Peyer's patch (tissue), 4 donors: ENCODE results near the gene MRPS15. TPM values are rescaled to one million over a fixed set of nuclear protein-coding genes. Genes with fewer than 3 reads are reported as not detected.
A peak's percentile ranks its signal among the peaks of the same experiment; 100 is the strongest.

Experiments used
- DNase-seq, 3 donors: peaks; one replicate each; pipeline ENCODE4 v3.0.0-alpha.2; 2017 to 2019
- H3K27ac ChIP-seq, 4 donors: fragments of 200-600 bp; sonication (generic); one replicate each; pipeline ENCODE4 v1.5.1; 2016 to 2019
- H3K27me3 ChIP-seq, 2 donors: fragments of 200-600 bp; sonication (generic); one replicate each; pipeline ENCODE4 v1.5.1; 2019
- H3K36me3 ChIP-seq, 3 donors: fragments of 200-600 bp; sonication (generic); one replicate each; pipeline ENCODE4 v1.5.1; 2016 to 2019
- H3K4me1 ChIP-seq, 4 donors: fragments of 200-600 bp; sonication (generic); one replicate each; pipeline ENCODE4 v1.5.1; 2016 to 2019
- H3K4me3 ChIP-seq, 4 donors: fragments of 200-600 bp; sonication (generic); 1 replicate in 3 of 4; 2 replicates in 1 of 4; pipeline ENCODE4 v1.5.1; 2016 to 2019; ENCODE audit warnings: mild to moderate bottlenecking in 1 of 4
- H3K9me3 ChIP-seq, 4 donors: fragments of 200-600 bp; sonication (generic); one replicate each; pipeline ENCODE4 v1.5.1; 2016 to 2019; ENCODE audit warnings: mild to moderate bottlenecking in 1 of 4
- POLR2A ChIP-seq, 2 donors: fragments of 450-650 bp; IDR thresholded peaks; one replicate each; pipeline ENCODE4 v1.5.1; 2017; ENCODE audit warnings: antibody characterized with exemption in 2 of 2, mild to moderate bottlenecking in 2 of 2, moderate library complexity in 2 of 2
- total RNA-seq, 4 donors: library from RNA; depleted of rRNA; stranded (reverse); fragments of >200 nt; gene quantifications; one replicate each; pipeline ENCODE4 v1.1.0, GENCODE V29; 2016
- TF ChIP-seq, protein P1 (sequence below), 6 experiments: fragments of 450-650 bp in 4 of 6; fragments of 200-600 bp in 2 of 6; sonication (generic) in 1 of 6; IDR thresholded peaks; one replicate each; pipeline ENCODE4 v1.5.1; 2017 to 2019; ENCODE audit warnings: antibody characterized with exemption in 6 of 6, mild to moderate bottlenecking in 3 of 6, moderate library complexity in 1 of 6

MRPS15 gene
- total RNA-seq, 4 donors from 2014 or later, result 44.2 to 74.3 (median 46.7) TPM

DNA sequence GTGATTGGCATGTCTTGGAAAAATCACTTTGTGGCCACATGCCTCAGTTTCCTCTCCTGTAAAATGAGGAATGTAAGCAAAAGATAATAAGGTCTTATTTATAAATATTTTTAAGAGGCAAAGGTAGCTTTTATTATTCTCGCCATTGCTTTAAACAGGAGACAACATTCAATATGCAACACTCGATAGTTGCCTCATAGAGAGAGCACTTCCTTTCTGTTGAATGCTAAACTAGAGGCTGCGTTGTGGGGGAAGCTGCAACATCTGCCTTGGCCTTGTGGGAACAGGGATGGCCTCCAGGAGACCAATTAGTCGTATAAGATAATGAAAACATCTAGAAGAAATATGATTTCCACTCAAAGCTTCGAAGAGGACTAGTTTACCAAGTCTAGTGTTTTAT, 17.4 kb downstream of the MRPS15 start:
- Histone ChIP-seq H3K27ac (no peak overlapping the region), H3K4me3 (no peak overlapping the region), H3K9me3 (no peaks in the 10 kb centered on the region)

GRCh38 chr1:36446271-36446670, 17.9 kb downstream of the MRPS15 start:
- TF ChIP-seq POLR2A (IDR thresholded peaks at IDR 0.05), result no peak
- TF ChIP-seq, protein P1, sequence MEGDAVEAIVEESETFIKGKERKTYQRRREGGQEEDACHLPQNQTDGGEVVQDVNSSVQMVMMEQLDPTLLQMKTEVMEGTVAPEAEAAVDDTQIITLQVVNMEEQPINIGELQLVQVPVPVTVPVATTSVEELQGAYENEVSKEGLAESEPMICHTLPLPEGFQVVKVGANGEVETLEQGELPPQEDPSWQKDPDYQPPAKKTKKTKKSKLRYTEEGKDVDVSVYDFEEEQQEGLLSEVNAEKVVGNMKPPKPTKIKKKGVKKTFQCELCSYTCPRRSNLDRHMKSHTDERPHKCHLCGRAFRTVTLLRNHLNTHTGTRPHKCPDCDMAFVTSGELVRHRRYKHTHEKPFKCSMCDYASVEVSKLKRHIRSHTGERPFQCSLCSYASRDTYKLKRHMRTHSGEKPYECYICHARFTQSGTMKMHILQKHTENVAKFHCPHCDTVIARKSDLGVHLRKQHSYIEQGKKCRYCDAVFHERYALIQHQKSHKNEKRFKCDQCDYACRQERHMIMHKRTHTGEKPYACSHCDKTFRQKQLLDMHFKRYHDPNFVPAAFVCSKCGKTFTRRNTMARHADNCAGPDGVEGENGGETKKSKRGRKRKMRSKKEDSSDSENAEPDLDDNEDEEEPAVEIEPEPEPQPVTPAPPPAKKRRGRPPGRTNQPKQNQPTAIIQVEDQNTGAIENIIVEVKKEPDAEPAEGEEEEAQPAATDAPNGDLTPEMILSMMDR (IDR thresholded peaks at IDR 0.05), result peak in 1 of 6 experiments; percentile 4
- Histone ChIP-seq H3K27ac (no peak overlapping the region), H3K4me3 (no peak overlapping the region), H3K9me3 (no peaks in the 10 kb centered on the region), H3K4me1 (no peaks in the 10 kb centered on the region), H3K36me3 (no peaks in the 10 kb centered on the region), H3K27me3 (no peaks in the 10 kb centered on the region)
- no peak for DNase-seq

More for the DNA sequence above, 17.4 kb downstream of the MRPS15 start:
- H3K36me3 ChIP-seq, result no peaks in the 10 kb centered on the region
- no peaks in the 10 kb centered on the region for H3K4me1 ChIP-seq
- H3K27me3 ChIP-seq, result no peaks in the 10 kb centered on the region
- TF ChIP-seq POLR2A (IDR thresholded peaks at IDR 0.05), result no peak
- TF ChIP-seq, protein P1 (IDR thresholded peaks at IDR 0.05), result no peak
- no peak for DNase-seq

- TF ChIP-seq POLR2A (IDR thresholded peaks at IDR 0.05), result no peak
- TF ChIP-seq, protein P1 (IDR thresholded peaks at IDR 0.05), result no peak
- Histone ChIP-seq H3K4me3 (no peak overlapping the region), H3K27me3 (no peaks in the 10 kb centered on the region), H3K9me3 (no peaks in the 10 kb centered on the region), H3K4me1 (no peaks in the 10 kb centered on the region), H3K36me3 (no peaks in the 10 kb centered on the region), H3K27ac (no peak overlapping the region)
- no peak for DNase-seq
Observed at GRCh38 chr1:36443297-36443696, 20.9 kb downstream of the MRPS15 start.

GRCh38 chr1:36442337-36442736, 21.8 kb downstream of the MRPS15 start:
- Histone ChIP-seq H3K36me3 (no peaks in the 10 kb centered on the region), H3K9me3 (no peaks in the 10 kb centered on the region), H3K27ac (no peak overlapping the region), H3K27me3 (no peaks in the 10 kb centered on the region), H3K4me3 (no peak overlapping the region), H3K4me1 (no peaks in the 10 kb centered on the region)
- TF ChIP-seq, protein P1 (IDR thresholded peaks at IDR 0.05), result no peak
- TF ChIP-seq POLR2A (IDR thresholded peaks at IDR 0.05), result no peak
- DNase-seq, result no peak

DNA sequence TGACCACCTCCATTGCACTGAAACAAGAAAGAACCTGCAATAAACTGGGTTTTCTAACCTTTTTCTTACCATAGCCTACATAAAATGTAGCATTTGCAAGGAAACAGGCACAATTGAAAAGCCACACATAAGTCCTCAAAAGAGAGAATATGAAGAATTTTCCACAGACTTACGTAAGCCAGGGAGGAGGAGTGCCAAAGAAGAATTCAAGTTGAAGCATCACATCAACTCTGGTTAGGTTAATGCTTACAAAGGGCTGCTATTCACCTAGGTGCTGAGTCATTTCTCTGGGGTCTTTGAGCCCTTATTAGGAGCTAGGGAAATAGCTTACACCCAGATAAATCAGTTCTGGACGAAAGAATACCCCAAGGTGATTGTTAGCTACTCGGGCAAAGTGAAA, 23.5 kb downstream of the MRPS15 start:
- no peak for DNase-seq
- no peaks in the 10 kb centered on the region for H3K9me3 ChIP-seq
- H3K4me1 ChIP-seq, result no peaks in the 10 kb centered on the region
- no peaks in the 10 kb centered on the region for H3K36me3 ChIP-seq
- no peak overlapping the region for H3K27ac ChIP-seq
- no peak overlapping the region for H3K4me3 ChIP-seq
- TF ChIP-seq, protein P1 (IDR thresholded peaks at IDR 0.05), result no peak
- TF ChIP-seq POLR2A (IDR thresholded peaks at IDR 0.05), result no peak
- no peaks in the 10 kb centered on the region for H3K27me3 ChIP-seq

DNA sequence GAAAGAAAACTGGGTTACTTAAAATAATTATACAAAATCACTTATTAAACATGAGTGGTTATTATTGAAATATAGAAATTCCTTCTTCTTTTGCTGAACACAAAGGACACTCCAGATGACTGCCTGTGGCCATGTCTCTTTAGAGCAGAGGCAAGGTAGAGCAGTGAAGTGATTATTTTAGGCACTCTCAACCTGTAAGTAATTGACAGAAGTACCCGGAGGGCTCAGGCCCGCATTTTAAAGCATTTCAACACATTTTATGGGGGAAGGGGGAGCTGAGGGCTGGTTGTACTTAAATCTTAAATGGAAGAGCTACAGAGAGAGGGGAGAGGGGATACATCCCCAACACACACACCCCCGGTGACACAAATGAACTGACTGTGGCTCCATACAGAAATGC, 24.1 kb downstream of the MRPS15 start:
- Histone ChIP-seq H3K36me3 (no peaks in the 10 kb centered on the region), H3K27ac (no peak overlapping the region), H3K4me1 (no peaks in the 10 kb centered on the region), H3K9me3 (no peaks in the 10 kb centered on the region), H3K4me3 (no peak overlapping the region), H3K27me3 (no peaks in the 10 kb centered on the region)
- TF ChIP-seq POLR2A (IDR thresholded peaks at IDR 0.05), result no peak
- TF ChIP-seq, protein P1 (IDR thresholded peaks at IDR 0.05), result no peak
- DNase-seq, result no peak
